Colonic mucosa (tissue), 4 donors: ENCODE results near the gene KRT86. TPM values are rescaled to one million over a fixed set of nuclear protein-coding genes. Genes with fewer than 3 reads are reported as not detected.

Experiments used
- DNase-seq: peaks from one replicate; pipeline ENCODE4 v3.0.0-alpha.2; 2020
- H3K27ac ChIP-seq: fragments of 200-600 bp; one replicate; pipeline ENCODE4 v1.8.0; 2021
- H3K27me3 ChIP-seq: fragments of 200-600 bp; one replicate; pipeline ENCODE4 v1.8.0; 2021
- H3K36me3 ChIP-seq: fragments of 200-600 bp; one replicate; pipeline ENCODE4 v1.8.0; 2021
- H3K4me1 ChIP-seq: fragments of 200-600 bp; one replicate; pipeline ENCODE4 v1.8.0; 2021; ENCODE audit warnings: mild to moderate bottlenecking
- H3K4me3 ChIP-seq: fragments of 200-600 bp; one replicate; pipeline ENCODE4 v1.8.0; 2021
- H3K9ac ChIP-seq, 2 donors: one replicate each; pipeline ENCODE4 v1.7.0; 2013; ENCODE audit warnings: control low read depth in 2 of 2, low read depth in 2 of 2, low read length in 2 of 2
- H3K9me3 ChIP-seq: fragments of 200-600 bp; one replicate; pipeline ENCODE4 v1.8.0; 2021
- CTCF ChIP-seq: fragments of 200-600 bp; IDR thresholded peaks from one replicate; pipeline ENCODE4 v1.8.0; 2022; ENCODE audit warnings: antibody characterized with exemption, mild to moderate bottlenecking
- intact Hi-C: fragments of 100-400 bp; cut with DNase I; formaldehyde crosslinking; loops from one replicate; pipeline ENCODE4 v1.14.1; 2022
- total RNA-seq, 2 donors: library from RNA; stranded (reverse); fragmentation: NEBNext Ultra II Directional in 1 of 2; extraction: Animal tissue kit (Norgen Biotek cat#: 25700) in 1 of 2; gene quantifications; one replicate each; pipeline ENCODE4 v1.2.1, GENCODE V29; 2021
- donor health status: healthy.
- donor health status: DM: no; HTN: no; CAD: no.
- donor health status: DM: no; HTN: no; CAD: no.

KRT86 gene
- total RNA-seq, 2 donors from 2014 or later = 0.16 TPM; not detected in 1

- H3K9ac ChIP-seq = no peak overlapping the region
- TF ChIP-seq CTCF = no peak
- intact Hi-C loops = no loop called here
- H3K27me3 ChIP-seq = no peaks in the 10 kb centered on the region
- no peak overlapping the region for H3K27ac ChIP-seq
- H3K4me3 ChIP-seq = no peak overlapping the region
- H3K36me3 ChIP-seq = no peaks in the 10 kb centered on the region
- H3K9me3 ChIP-seq = no peaks in the 10 kb centered on the region
- peaks cover 14% of the 10 kb centered on the region for H3K4me1 ChIP-seq
- DNase-seq = no peak
Observed at GRCh38 chr12:52245259-52245961, 29.0 kb upstream of the KRT86 start.

- TF ChIP-seq CTCF = no peak
- Histone ChIP-seq H3K36me3 (no peaks in the 10 kb centered on the region), H3K27me3 (no peaks in the 10 kb centered on the region), H3K4me1 (peaks cover 14% of the 10 kb centered on the region), H3K4me3 (no peak overlapping the region), H3K27ac (no peak overlapping the region), H3K9me3 (no peaks in the 10 kb centered on the region), H3K9ac (no peak overlapping the region)
- DNase-seq = no peak
- intact Hi-C loops = no loop called here
Observed at GRCh38 chr12:52245962-52246569, 28.4 kb upstream of the KRT86 start.

GRCh38 chr12:52246720-52247621 lies 27.5 kb upstream of the KRT86 start:
- peaks cover 14% of the 10 kb centered on the region for H3K4me1 ChIP-seq
- DNase-seq = peak; percentile 59
- H3K27me3 ChIP-seq = no peaks in the 10 kb centered on the region
- no peaks in the 10 kb centered on the region for H3K36me3 ChIP-seq
- no peak overlapping the region for H3K4me3 ChIP-seq
- no peak overlapping the region for H3K9ac ChIP-seq
- H3K9me3 ChIP-seq = no peaks in the 10 kb centered on the region
- no peak overlapping the region for H3K27ac ChIP-seq
- intact Hi-C loops = no loop called here
- TF ChIP-seq CTCF = no peak

GRCh38 chr12:52247622-52248540 lies 26.6 kb upstream of the KRT86 start:
- DNase-seq = no peak
- intact Hi-C loops = no loop called here
- TF ChIP-seq CTCF = no peak
- Histone ChIP-seq H3K4me3 (no peak overlapping the region), H3K27me3 (no peaks in the 10 kb centered on the region), H3K27ac (no peak overlapping the region), H3K9me3 (no peaks in the 10 kb centered on the region), H3K9ac (no peak overlapping the region), H3K4me1 (peaks cover 14% of the 10 kb centered on the region), H3K36me3 (no peaks in the 10 kb centered on the region)
